ENCODE results near the gene MSLN.

The MSLN gene

GRCh38 chr16:813204-813915 lies 52.8 kb downstream of the MSLN start:
- peak; percentile 38 for DNase-seq (ENCODE audit: low read depth)
- TF ChIP-seq CTCF (IDR thresholded peaks at IDR 0.05; ENCODE audit: insufficient read depth, low read depth, low read length, missing control alignments): peak; percentile 59
- H3K4me3 ChIP-seq (ENCODE audit: low read depth, low read length): no peak overlapping the region

GRCh38 chr16:813916-814412 lies 53.4 kb downstream of the MSLN start:
- H3K4me3 ChIP-seq (ENCODE audit: low read depth, low read length): no peak overlapping the region
- TF ChIP-seq CTCF (IDR thresholded peaks at IDR 0.05; ENCODE audit: insufficient read depth, low read depth, low read length, missing control alignments): no peak
- DNase-seq (ENCODE audit: low read depth): no peak

- DNase-seq (ENCODE audit: low read depth): peak; percentile 17
- no peak overlapping the region for H3K4me3 ChIP-seq (ENCODE audit: low read depth, low read length)
- no peak for TF ChIP-seq CTCF (IDR thresholded peaks at IDR 0.05; ENCODE audit: insufficient read depth, low read depth, low read length, missing control alignments)
Measured at GRCh38 chr16:814974-815373, 54.4 kb downstream of the MSLN start.

- TF ChIP-seq CTCF (IDR thresholded peaks at IDR 0.05; ENCODE audit: insufficient read depth, low read depth, low read length, missing control alignments): no peak
- no peak overlapping the region for H3K4me3 ChIP-seq (ENCODE audit: low read depth, low read length)
- no peak for DNase-seq (ENCODE audit: low read depth)
Measured at GRCh38 chr16:815861-816260, 55.3 kb downstream of the MSLN start.

GRCh38 chr16:817001-817906 lies 56.7 kb downstream of the MSLN start:
- no peak overlapping the region for H3K4me3 ChIP-seq (ENCODE audit: low read depth, low read length)
- TF ChIP-seq CTCF (IDR thresholded peaks at IDR 0.05; ENCODE audit: insufficient read depth, low read depth, low read length, missing control alignments): no peak
- no peak for DNase-seq (ENCODE audit: low read depth)

GRCh38 chr16:818132-818531 lies 57.6 kb downstream of the MSLN start:
- no peak overlapping the region for H3K4me3 ChIP-seq (ENCODE audit: low read depth, low read length)
- no peak for TF ChIP-seq CTCF (IDR thresholded peaks at IDR 0.05; ENCODE audit: insufficient read depth, low read depth, low read length, missing control alignments)
- no peak for DNase-seq (ENCODE audit: low read depth)

Measured in GM12865 (cell line).